ENCODE results near the gene DENND2A.

The DENND2A gene

GRCh38 chr7:140541176-140541512 is 99.5 kb downstream of the DENND2A start:
- H3K4me3 ChIP-seq, result no peak overlapping the region
- H3K27ac ChIP-seq, result no peak overlapping the region
- no peaks in the 10 kb centered on the region for H3K4me1 ChIP-seq
- TF ChIP-seq CTCF (IDR thresholded peaks at IDR 0.05), result no peak
- intact Hi-C loops (cut with DNase I; ENCODE audit: low total_unique reads), result no loop called here
- DNase-seq, result peak in 1 of 2 donors; percentile 42
- H3K36me3 ChIP-seq, result no peaks in the 10 kb centered on the region
- H3K9me3 ChIP-seq, result no peaks in the 10 kb centered on the region
- no peaks in the 10 kb centered on the region for H3K27me3 ChIP-seq

GRCh38 chr7:140540136-140540777 is 100.4 kb downstream of the DENND2A start:
- no peak overlapping the region for H3K4me3 ChIP-seq
- peak in 1 of 2 donors; percentile 29 for DNase-seq
- no peaks in the 10 kb centered on the region for H3K36me3 ChIP-seq
- H3K9me3 ChIP-seq, result no peaks in the 10 kb centered on the region
- TF ChIP-seq CTCF (IDR thresholded peaks at IDR 0.05), result no peak
- H3K4me1 ChIP-seq, result no peaks in the 10 kb centered on the region
- no peak overlapping the region for H3K27ac ChIP-seq
- no peaks in the 10 kb centered on the region for H3K27me3 ChIP-seq
- intact Hi-C loops (cut with DNase I; ENCODE audit: low total_unique reads), result no loop called here

GRCh38 chr7:140539461-140539860 is 101.2 kb downstream of the DENND2A start:
- intact Hi-C loops (cut with DNase I; ENCODE audit: low total_unique reads), result no loop called here
- DNase-seq, result no peak
- no peak overlapping the region for H3K4me3 ChIP-seq
- H3K27me3 ChIP-seq, result no peaks in the 10 kb centered on the region
- no peak for TF ChIP-seq CTCF (IDR thresholded peaks at IDR 0.05)
- H3K36me3 ChIP-seq, result no peaks in the 10 kb centered on the region
- H3K4me1 ChIP-seq, result no peaks in the 10 kb centered on the region
- no peaks in the 10 kb centered on the region for H3K9me3 ChIP-seq
- no peak overlapping the region for H3K27ac ChIP-seq

- DNase-seq, result no peak
- TF ChIP-seq CTCF (IDR thresholded peaks at IDR 0.05), result no peak
- Histone ChIP-seq H3K4me3 (no peak overlapping the region), H3K27ac (no peak overlapping the region), H3K36me3 (no peaks in the 10 kb centered on the region), H3K27me3 (no peaks in the 10 kb centered on the region), H3K4me1 (no peaks in the 10 kb centered on the region), H3K9me3 (no peaks in the 10 kb centered on the region)
- intact Hi-C loops (cut with DNase I; ENCODE audit: low total_unique reads), result no loop called here
These were observed 102.7 kb downstream of the DENND2A start for GRCh38 chr7:140537750-140538482.

GRCh38 chr7:140534743-140535142 is 105.9 kb downstream of the DENND2A start:
- intact Hi-C loops (cut with DNase I; ENCODE audit: low total_unique reads), result no loop called here
- Histone ChIP-seq H3K4me3 (no peak overlapping the region), H3K4me1 (no peaks in the 10 kb centered on the region), H3K27ac (no peak overlapping the region), H3K36me3 (no peaks in the 10 kb centered on the region), H3K27me3 (no peaks in the 10 kb centered on the region), H3K9me3 (no peaks in the 10 kb centered on the region)
- no peak for DNase-seq
- no peak for TF ChIP-seq CTCF (IDR thresholded peaks at IDR 0.05)
